HG02884 (cell line): ENCODE data around the gene NPIPB8.
"Not testable (repeated sequence)": the region's sequence is repeated elsewhere in the genome, so short reads cannot be mapped to it uniquely, and the experiment has no call there.

ENCODE experiments used
- ATAC-seq: cut with Tn5 transposase; IDR thresholded peaks from one replicate; pipeline ENCODE4 v1.9.1; 2021; ENCODE audit warnings: mild to moderate bottlenecking, moderate library complexity; ENCODE audit not compliant: unreplicated experiment

NPIPB8 gene

DNA sequence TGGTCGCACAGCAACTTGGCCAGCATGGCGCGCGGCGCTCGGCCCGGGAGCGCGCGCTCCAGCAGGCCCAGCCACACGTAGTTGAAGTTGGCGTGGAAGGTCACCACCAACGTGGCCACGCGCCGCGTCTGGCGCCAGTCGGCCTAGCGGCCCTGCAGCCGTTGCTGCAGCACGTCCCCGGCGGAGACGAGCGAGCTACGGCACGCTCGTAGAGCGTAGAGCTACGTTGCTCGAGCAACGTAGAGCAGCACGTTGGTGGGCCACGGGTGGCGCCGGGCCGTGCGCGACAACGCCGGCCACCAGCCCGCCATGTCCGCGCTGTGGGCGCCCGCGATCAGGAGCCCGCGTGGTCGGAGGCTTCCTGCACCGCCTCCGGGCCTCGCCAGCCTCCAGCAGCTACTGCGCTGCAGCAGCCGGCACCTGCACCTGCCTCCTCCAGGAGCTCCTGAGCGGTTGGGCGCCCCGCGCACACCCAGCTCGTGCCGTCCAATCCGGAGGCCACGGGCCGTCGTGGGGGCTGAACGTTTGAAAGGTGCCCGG lies 14.6 kb upstream of the NPIPB8 start:
- ATAC-seq = no peak

DNA sequence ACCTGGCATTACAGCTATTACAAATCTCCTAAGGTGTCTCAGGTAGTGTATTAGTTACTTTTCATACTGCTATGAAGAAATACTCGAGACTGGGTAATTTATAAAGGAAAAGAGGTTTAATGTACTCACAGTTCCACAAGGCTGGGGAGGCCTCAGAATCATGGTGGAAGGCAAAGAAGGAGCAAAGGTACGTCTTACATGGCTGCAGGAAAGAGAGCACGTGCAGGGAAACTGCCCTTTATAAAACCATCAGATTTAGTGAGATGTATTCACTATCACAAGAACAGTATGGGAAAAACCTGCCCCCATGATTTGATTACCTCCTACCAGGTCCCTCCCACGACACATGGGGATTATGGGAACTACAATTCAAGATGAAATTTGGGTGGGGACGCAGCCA lies 7.0 kb upstream of the NPIPB8 start:
- not testable (repeated sequence) for ATAC-seq

DNA sequence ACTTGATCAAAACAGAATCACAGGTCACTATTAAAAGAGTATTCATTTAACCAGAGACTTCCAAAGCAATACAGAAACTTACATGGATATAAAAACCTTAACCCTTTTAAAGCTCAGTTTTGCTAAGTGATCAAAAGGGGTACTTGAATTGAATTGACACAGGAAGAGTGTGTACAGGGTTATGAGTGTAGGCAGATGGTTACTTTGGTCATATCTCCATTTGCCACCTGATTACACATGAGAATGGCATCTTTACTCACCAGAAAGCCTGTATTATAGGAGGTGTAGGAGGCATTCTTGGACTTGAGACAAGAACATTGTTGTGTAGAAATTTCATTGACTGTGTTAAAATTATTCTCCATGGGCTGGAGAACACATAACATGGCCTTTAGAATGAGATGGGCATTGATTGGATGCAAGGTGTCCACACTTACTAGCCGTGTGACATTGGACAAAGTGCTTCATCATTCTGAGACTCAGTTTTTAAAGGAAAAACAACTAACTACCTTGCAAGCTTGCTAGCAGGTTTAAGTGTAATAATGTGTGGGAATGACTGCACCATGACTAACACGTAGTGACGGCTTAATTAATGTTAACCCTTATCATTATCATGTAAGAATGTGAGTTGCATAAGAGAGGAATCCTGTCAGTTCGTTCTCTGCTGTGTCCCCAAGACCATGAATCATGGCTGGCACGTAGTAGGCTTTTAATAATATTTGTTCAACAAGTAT lies 1.6 kb upstream of the NPIPB8 start:
- ATAC-seq = not testable (repeated sequence)

DNA sequence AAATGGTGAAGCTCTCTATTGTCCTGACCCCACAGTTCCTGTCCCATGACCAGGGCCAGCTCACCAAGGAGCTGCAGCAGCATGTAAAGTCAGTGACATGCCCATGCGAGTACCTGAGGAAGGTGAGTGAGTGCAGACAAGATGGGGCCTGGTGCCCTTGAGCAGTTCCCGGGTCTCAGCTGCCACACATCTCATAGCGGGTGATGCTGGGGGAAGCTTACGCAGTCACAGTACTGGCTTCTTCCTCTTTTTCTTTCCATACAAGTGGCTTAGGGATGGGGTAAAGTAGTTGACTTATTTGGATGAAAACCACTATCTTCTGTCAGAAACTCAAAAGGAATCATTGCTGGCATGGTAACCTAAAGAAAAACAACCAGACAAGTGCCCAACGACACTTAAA lies 494 bp downstream of the NPIPB8 start:
- ATAC-seq = not testable (repeated sequence)

DNA sequence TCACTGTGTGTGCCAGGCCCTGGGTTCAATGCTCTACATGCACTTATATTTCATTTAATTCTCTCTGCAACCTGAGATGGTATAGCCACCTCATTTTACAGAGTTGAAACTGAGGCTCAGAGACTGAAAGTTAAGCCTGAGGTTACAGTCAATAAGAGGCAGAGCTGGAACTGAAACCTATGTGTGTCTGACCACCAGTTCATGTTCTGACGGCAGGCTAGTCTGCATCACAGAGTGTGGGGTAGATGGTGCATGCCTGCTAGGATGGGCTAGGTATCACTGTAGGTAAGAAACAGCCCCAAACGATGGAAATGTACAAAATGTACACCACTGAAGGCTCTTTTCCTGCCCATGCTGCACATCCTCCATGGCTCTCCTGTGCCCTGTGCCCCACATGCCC lies 2.1 kb downstream of the NPIPB8 start:
- ATAC-seq = not testable (repeated sequence)

DNA sequence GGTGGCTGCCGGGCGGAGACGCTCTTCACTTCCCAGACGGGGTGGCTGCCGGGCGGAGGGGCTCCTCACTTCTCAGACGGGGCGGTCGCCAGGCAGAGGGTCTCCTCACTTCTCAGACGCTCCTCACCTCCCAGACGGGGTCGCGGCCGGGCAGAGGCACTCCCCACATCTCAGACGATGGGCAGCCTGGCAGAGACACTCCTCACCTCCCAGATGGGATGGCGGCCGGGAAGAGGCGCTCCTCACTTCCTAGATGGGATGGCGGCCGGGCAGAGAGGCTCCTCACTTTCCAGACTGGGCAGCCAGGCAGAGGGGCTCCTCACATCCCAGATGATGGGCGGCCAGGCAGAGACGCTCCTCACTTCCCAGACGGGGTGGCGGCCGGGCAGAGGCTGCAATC lies 28.4 kb downstream of the NPIPB8 start:
- ATAC-seq = not testable (repeated sequence)

DNA sequence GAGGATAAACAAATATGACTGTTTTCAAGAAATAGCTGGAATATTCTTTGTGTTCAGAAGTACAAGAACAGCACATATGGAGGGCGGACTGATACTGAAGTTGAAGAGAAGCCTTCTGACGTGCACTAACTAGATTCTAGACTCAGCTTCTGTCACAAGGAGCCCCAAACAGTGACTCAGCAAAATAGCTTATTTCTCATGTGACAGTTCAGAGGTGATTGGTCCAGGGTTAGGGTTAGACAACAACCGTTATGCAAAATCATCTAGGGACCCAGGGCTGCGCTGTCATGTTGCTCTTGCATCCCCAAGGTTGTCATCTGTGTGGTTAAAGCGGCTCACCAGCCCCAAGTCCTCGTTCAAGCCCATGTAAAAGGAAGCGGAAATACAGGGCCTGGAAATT lies 29.6 kb downstream of the NPIPB8 start:
- not testable (repeated sequence) for ATAC-seq

DNA sequence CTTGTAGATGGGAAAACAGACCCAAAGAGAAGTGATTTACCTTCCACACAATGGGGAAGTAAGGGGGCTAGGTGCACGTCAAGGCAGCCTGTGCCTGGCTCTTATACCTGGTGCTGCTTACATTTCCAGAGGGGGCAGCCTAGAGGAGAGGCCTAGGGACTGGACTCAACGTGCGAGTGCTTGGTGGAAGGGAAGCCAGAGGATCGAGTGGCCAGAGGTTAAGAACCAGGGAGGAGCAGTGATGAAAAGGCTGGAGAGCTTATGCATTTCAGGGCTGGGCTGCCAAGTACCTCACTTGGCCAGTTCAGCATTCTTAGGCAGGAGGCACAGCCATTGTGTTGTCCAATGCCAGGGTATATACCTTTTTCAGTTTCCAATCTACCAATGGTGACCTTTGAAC lies 30.3 kb downstream of the NPIPB8 start:
- not testable (repeated sequence) for ATAC-seq

DNA sequence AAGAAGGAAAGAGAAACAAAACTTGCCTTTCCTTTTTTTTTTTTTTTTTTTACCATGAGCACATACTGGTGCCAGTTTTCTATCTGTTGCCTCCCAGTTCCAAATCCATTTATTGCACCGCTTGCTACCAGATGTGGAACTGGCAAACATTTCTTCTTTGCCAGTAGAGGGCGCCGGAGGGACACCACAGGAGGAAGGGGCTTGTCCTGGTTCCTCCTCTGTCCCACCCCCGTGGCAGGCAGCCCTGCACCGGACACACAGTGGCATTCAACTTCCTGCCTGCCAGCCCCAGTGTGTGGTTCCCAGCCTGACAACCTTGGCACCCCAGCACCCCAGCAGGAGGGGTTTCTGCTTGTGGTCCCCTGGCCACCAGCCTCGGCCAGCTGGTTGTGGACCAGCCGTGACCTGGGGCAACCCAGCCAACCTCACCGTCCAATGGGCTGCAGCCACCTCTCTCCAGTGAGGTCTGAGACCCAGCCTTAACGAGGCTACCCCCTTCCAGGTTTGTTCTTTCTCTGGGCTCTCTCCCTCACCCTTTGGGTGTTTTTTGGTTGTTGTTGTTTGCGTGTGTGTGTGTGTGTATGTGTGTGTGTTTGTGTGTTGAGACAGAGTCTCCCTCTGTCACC lies 50.6 kb downstream of the NPIPB8 start:
- ATAC-seq = not testable (repeated sequence)

DNA sequence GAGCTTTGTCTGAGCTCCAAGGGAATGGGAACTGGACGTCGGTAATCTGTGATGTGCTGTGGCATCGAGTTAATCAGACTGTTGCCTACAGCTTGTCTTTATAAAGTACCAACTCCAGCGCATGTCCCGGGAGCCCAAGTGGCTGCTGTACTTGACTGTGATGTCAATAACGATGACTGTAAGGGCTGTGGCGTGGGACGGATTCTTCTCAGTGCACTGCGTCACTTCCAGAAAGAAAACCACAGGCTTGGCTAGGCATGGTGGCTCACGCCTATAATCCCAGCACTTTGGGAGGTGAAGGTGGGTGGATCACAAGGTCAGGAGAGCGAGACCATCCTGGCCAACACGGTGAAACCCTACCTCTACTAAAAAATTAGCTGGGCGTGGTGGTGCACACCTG lies 51.6 kb downstream of the NPIPB8 start:
- not testable (repeated sequence) for ATAC-seq

DNA sequence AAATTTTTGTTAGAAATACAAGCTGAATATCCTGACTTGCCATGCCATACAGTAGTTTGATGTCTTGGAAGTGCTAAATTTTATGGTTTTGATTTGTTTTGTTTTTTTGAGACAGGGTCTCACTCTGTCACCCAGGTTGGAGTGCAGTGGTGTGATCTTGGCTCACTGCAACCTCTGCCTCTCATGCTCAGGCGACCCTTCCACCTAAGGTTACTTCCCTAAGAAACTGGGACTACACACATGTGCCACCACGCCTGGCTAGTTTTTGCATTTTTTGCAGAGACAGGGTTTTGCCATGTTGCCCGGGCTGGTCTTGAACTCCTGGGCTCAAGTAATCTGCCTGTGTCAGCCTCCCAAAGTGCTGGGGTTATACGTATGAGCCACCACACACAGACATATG lies 53.9 kb downstream of the NPIPB8 start:
- ATAC-seq = not testable (repeated sequence)

DNA sequence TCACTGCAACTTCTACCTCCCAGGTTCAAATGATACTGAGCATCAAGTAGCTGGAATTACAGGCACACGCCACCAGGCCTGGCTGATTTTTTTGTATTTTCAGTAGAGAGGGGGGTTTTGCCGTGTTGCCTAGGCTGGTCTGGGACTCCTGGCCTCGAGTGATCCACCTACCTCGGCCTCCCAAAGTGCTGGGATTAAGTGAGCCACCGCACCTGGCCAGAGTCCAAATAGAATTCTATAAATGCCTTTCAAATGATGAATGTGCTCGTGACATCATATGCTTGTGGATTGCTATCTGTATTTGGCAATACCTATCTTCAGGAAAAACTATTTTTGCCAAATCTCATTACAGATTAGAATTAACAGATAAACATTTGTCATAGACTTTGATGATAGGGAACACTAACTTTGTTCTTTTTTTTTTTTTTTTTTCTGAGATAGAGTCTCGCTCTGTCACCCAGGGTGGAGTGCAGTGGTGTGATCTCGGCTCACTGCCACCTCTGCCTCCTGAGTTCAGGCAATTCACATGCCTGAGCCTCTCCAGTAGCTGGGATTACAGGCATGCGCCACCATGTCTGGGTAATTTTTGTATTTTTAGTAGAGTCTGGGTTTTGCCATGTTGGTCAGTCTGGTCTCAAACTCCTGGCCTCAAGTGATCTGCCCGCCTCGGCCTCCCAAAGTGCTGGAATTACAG lies 55.5 kb downstream of the NPIPB8 start:
- ATAC-seq = not testable (repeated sequence)

DNA sequence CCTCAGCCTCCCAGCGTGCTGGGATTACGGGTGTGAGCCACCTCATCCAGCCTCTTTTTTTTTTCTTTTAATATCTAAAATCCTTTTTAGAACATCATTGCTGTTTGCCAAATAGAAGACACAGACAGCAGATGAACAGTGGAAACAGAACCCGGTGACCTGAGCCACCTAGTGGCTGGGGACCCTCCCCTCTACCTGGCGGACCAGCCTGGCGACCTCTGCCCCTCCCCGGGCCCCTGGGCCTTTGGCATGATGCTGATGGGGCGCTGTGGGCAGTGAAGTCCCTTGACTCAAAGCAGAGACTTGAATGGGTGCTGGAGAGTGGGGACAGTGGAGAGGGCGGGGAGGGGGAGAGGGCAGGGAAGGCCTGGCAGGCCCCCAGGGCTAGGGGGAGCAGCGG lies 61.9 kb downstream of the NPIPB8 start:
- not testable (repeated sequence) for ATAC-seq

DNA sequence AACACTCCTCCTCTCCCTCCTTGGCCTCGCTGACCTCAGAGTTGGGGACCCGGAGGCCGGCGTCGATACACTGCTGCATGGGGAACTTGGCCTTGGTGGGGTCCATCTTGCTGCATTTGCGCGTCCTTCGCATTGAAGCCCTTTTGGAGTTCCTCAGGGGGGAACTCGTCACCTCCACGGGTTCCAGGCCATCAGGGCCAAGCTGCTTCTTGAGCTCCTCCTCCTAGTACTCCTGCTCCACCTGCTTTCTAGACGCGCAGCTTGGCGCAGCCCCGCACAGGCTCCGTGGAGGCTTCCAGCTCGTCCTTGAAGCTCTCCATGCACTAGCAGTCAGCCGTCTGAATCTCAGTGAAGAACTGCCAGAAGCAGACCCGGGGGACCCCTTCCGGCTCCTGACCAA lies 62.5 kb downstream of the NPIPB8 start:
- not testable (repeated sequence) for ATAC-seq

DNA sequence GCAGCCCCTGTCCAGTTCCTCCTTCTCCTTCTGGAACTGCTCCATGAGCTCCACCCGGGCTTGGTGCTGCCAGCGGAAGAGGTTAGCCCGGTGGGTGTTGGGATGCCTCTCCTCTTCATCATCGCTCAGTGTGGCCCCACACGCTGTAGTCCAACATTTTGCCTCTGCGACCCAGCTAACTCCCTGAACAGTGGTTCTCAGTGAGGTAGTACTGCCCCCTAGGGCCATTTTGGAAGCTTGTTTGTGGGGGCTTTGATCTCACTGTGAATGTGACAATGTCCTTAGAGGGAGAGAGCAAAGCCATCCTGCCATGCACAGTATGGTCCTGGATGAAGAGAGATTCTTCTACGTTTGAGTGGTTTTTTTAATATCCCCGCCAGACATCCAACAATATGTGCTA lies 63.5 kb downstream of the NPIPB8 start:
- not testable (repeated sequence) for ATAC-seq

DNA sequence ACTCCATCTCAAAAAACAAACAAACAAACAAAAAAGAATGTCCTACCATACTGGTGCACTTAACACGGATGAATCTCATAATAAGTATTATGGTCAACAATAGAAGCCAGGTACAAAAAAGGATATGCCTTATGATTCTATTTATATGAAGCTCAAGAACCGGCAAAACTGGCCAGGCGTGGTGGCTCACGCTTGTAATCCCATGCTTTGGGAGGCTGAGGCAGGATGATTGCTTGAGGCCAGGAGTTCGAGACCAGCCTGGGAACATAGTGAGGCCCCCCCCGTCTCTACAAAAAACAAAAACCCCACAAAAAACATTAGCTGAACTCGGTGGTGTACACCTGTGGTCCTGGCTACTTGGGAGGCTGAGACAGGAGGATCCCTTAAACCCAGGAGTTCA lies 66.4 kb downstream of the NPIPB8 start:
- not testable (repeated sequence) for ATAC-seq
